Measurements from ENCODE around the gene LDB2. TPM values are rescaled to one million over a fixed set of nuclear protein-coding genes. Genes with fewer than 3 reads are reported as not detected.

The LDB2 gene
- total and polyA plus RNA-seq, 2 donors (not counting 1 experiment from before 2014, with no cell fraction given): not detected

DNA sequence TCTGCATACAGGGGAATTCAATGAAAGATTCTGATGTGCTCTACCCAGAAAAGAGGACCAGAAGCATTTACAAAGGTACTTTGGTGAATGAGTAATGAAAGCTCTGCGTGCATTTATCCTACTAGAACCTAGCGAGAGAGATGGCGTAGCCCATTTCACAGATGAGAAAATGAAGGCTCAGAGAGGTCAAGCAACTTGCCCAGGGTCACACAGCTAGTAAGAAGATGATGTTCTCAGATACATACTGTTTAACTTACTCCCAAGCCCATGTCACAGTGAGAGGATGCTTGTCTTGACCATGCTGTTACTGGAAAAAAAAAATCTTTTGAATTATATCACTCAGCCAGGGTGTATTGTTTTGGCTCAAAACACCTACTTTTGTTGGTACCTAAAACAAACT is 317.3 kb downstream of the LDB2 start:
- Histone ChIP-seq H4K20me1 (ENCODE audit: control insufficient read depth, insufficient read depth, low read length, poor library complexity, severe bottlenecking) (no peaks in the 10 kb centered on the region), H3K4me3 (ENCODE audit: control extremely low read depth in 1 of 5, extremely low read depth in 1 of 5, insufficient read depth in 1 of 5, low read depth in 2 of 5, low read length in 4 of 5) (no peak overlapping the region), H3K79me2 (ENCODE audit: control insufficient read depth, insufficient read depth, low read length) (no peaks in the 10 kb centered on the region), H3K9ac (ENCODE audit: low read length) (no peak overlapping the region), H3K27me3 (replicated peaks in 1 of 4; ENCODE audit: control extremely low read depth in 1 of 4, control insufficient read depth in 3 of 4, insufficient read depth in 4 of 4, low read length in 3 of 4) (no peaks in the 10 kb centered on the region), H2AFZ (ENCODE audit: insufficient read depth, low read depth, low read length, poor library complexity, severe bottlenecking) (no peak overlapping the region), H3K4me2 (replicated peaks; ENCODE audit: low read depth, low read length, poor library complexity, severe bottlenecking) (no peak overlapping the region), H3K4me1 (ENCODE audit: control insufficient read depth in 2 of 2, insufficient read depth in 2 of 2, low read length in 2 of 2) (no peaks in the 10 kb centered on the region), H3K9me3 (ENCODE audit: control extremely low read depth in 1 of 3, control insufficient read depth in 2 of 3, insufficient read depth in 1 of 3, low read length in 2 of 3) (peaks cover 0 to 14% (median 0%) of the 10 kb centered on the region in 3 donors), H3K36me3 (replicated peaks in 1 of 2; ENCODE audit: control extremely low read depth in 1 of 2, control insufficient read depth in 1 of 2, extremely low read depth in 1 of 2, insufficient read depth in 2 of 2, low read length in 1 of 2) (no peaks in the 10 kb centered on the region), H3K27ac (ENCODE audit: low read length in 2 of 2) (no peak overlapping the region)
- TF ChIP-seq, protein P1, sequence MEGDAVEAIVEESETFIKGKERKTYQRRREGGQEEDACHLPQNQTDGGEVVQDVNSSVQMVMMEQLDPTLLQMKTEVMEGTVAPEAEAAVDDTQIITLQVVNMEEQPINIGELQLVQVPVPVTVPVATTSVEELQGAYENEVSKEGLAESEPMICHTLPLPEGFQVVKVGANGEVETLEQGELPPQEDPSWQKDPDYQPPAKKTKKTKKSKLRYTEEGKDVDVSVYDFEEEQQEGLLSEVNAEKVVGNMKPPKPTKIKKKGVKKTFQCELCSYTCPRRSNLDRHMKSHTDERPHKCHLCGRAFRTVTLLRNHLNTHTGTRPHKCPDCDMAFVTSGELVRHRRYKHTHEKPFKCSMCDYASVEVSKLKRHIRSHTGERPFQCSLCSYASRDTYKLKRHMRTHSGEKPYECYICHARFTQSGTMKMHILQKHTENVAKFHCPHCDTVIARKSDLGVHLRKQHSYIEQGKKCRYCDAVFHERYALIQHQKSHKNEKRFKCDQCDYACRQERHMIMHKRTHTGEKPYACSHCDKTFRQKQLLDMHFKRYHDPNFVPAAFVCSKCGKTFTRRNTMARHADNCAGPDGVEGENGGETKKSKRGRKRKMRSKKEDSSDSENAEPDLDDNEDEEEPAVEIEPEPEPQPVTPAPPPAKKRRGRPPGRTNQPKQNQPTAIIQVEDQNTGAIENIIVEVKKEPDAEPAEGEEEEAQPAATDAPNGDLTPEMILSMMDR (IDR thresholded peaks at IDR 0.05): no peak
- no peak for TF ChIP-seq EZH2 (IDR thresholded peaks at IDR 0.05; ENCODE audit: borderline replicate concordance, insufficient read depth, low read depth, low read length, poor library complexity, severe bottlenecking)
- POLR2A ChIA-PET: no interaction called here
- no peak overlapping the region for H3K4me3 Mint-ChIP-seq
- CTCF ChIA-PET: no interaction called here
- intact Hi-C loops (cut with micrococcal nuclease): no loop called here
- H3K27ac Mint-ChIP-seq: no peak overlapping the region
- no peaks in the 10 kb centered on the region for H3K9me3 Mint-ChIP-seq (ENCODE audit: insufficient read depth)
- H3K4me1 Mint-ChIP-seq: no peaks in the 10 kb centered on the region
- DNase-seq: no peak
- 100% methylated on average over 3 of the region's 3 CpGs for WGBS (ENCODE audit: insufficient coverage)
- no peaks in the 10 kb centered on the region for H3K27me3 Mint-ChIP-seq
- ATAC-seq (ENCODE audit: low read depth): no peak

DNA sequence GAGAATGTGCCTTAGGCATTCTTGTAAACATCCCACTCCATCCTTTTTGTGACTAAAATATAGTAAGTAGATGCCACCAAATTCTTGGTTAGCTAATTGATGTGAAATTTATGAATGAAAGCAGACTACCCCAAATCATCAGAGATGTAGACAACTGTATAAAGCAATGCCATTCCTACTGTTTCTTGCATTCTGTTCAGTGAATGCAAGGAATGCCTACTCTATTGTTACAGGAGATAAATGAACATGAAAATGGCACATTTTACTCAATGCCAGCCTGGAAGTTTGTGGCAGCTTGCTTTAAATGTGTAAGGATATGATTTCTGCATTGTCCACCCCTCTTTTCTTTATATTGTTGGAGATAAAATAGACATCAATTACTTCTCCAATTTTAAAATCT is 317.9 kb downstream of the LDB2 start:
- DNase-seq (no peak), ATAC-seq (ENCODE audit: low read depth) (no peak)
- H3K4me3 Mint-ChIP-seq: no peak overlapping the region
- intact Hi-C loops (cut with micrococcal nuclease): no loop called here
- H2AFZ ChIP-seq (ENCODE audit: insufficient read depth, low read depth, low read length, poor library complexity, severe bottlenecking): no peak overlapping the region
- H3K4me2 ChIP-seq (replicated peaks; ENCODE audit: low read depth, low read length, poor library complexity, severe bottlenecking): no peak overlapping the region
- no peak overlapping the region for H3K4me3 ChIP-seq (ENCODE audit: control extremely low read depth in 1 of 5, extremely low read depth in 1 of 5, insufficient read depth in 1 of 5, low read depth in 2 of 5, low read length in 4 of 5)
- peaks cover 0 to 14% (median 0%) of the 10 kb centered on the region in 3 donors for H3K9me3 ChIP-seq (ENCODE audit: control extremely low read depth in 1 of 3, control insufficient read depth in 2 of 3, insufficient read depth in 1 of 3, low read length in 2 of 3)
- no peak overlapping the region for H3K27ac Mint-ChIP-seq
- H3K27me3 Mint-ChIP-seq: no peaks in the 10 kb centered on the region
- H4K20me1 ChIP-seq (ENCODE audit: control insufficient read depth, insufficient read depth, low read length, poor library complexity, severe bottlenecking): no peaks in the 10 kb centered on the region
- H3K4me1 ChIP-seq (ENCODE audit: control insufficient read depth in 2 of 2, insufficient read depth in 2 of 2, low read length in 2 of 2): no peaks in the 10 kb centered on the region
- H3K4me1 Mint-ChIP-seq: no peaks in the 10 kb centered on the region
- no peaks in the 10 kb centered on the region for H3K9me3 Mint-ChIP-seq (ENCODE audit: insufficient read depth)
- no peak for TF ChIP-seq EZH2 (IDR thresholded peaks at IDR 0.05; ENCODE audit: borderline replicate concordance, insufficient read depth, low read depth, low read length, poor library complexity, severe bottlenecking)
- TF ChIP-seq, protein P1 (IDR thresholded peaks at IDR 0.05): no peak
- H3K27me3 ChIP-seq (replicated peaks in 1 of 4; ENCODE audit: control extremely low read depth in 1 of 4, control insufficient read depth in 3 of 4, insufficient read depth in 4 of 4, low read length in 3 of 4): no peaks in the 10 kb centered on the region
- no peaks in the 10 kb centered on the region for H3K79me2 ChIP-seq (ENCODE audit: control insufficient read depth, insufficient read depth, low read length)
- no peak overlapping the region for H3K9ac ChIP-seq (ENCODE audit: low read length)
- CTCF ChIA-PET: no interaction called here
- H3K27ac ChIP-seq (ENCODE audit: low read length in 2 of 2): no peak overlapping the region
- no peaks in the 10 kb centered on the region for H3K36me3 ChIP-seq (replicated peaks in 1 of 2; ENCODE audit: control extremely low read depth in 1 of 2, control insufficient read depth in 1 of 2, extremely low read depth in 1 of 2, insufficient read depth in 2 of 2, low read length in 1 of 2)
- POLR2A ChIA-PET: no interaction called here
